CD4-positive, CD25-positive, alpha-beta regulatory T cell (primary cell): ENCODE results near the gene MUCL3. TPM values are rescaled to one million over a fixed set of nuclear protein-coding genes. Genes with fewer than 3 reads are reported as not detected.

Source experiments
- ATAC-seq, 2 donors: fragments of 150-1000 bp; cut with Tn5 transposase; one replicate each; pipeline ENCODE4 v1.10.0; 2021; ENCODE audit warnings: low read depth in 2 of 2, moderate number of reproducible peaks in 2 of 2, moderate library complexity in 1 of 2
- DNase-seq, 3 donors: peaks; one replicate each; pipeline versions ENCODE4 v3.0.0 to v3.0.0-alpha.2; 2012 to 2022; ENCODE audit warnings: mixed read lengths in 1 of 3
- H3K27ac ChIP-seq: one replicate; pipeline ENCODE4 v1.7.0; 2013; ENCODE audit warnings: mild to moderate bottlenecking, low read length; ENCODE audit not compliant: insufficient read depth, poor library complexity, severe bottlenecking
- H3K27me3 ChIP-seq: one replicate; pipeline ENCODE4 v1.7.0; 2013; ENCODE audit warnings: low read length; ENCODE audit not compliant: control insufficient read depth, insufficient read depth
- H3K36me3 ChIP-seq: one replicate; pipeline ENCODE4 v1.7.0; 2013; ENCODE audit warnings: mild to moderate bottlenecking, low read length, moderate library complexity; ENCODE audit not compliant: control insufficient read depth, insufficient read depth
- H3K4me1 ChIP-seq: 2 replicates; pipeline ENCODE4 v1.7.0; 2013; ENCODE audit warnings: mild to moderate bottlenecking, low read length; ENCODE audit not compliant: insufficient read depth, control insufficient read depth, poor library complexity, severe bottlenecking
- H3K4me3 ChIP-seq: one replicate; pipeline ENCODE4 v1.7.0; 2013; ENCODE audit warnings: low read depth, mild to moderate bottlenecking, low read length, moderate library complexity
- H3K9me3 ChIP-seq, 2 experiments: 1 replicate in 1 of 2; 2 replicates in 1 of 2; pipeline ENCODE4 v1.7.0; 2013; ENCODE audit warnings: low read length in 2 of 2, mild to moderate bottlenecking in 1 of 2, moderate library complexity in 1 of 2; ENCODE audit not compliant: control insufficient read depth in 2 of 2
- H3K27ac Mint-ChIP-seq, 3 donors: one replicate each; pipeline ENCODE4 v1.8.0; 2020 to 2022; ENCODE audit warnings: mild to moderate bottlenecking in 3 of 3, mixed read lengths in 3 of 3, moderate library complexity in 2 of 3
- H3K27me3 Mint-ChIP-seq: one replicate; pipeline ENCODE4 v1.8.0; 2022; ENCODE audit warnings: mild to moderate bottlenecking, mixed read lengths
- H3K36me3 Mint-ChIP-seq: one replicate; pipeline ENCODE4 v1.8.0; 2020; ENCODE audit warnings: mixed read lengths
- H3K4me1 Mint-ChIP-seq, 4 donors: one replicate each; pipeline ENCODE4 v1.8.0; 2020 to 2022; ENCODE audit warnings: mixed read lengths in 4 of 4, mild to moderate bottlenecking in 1 of 4
- H3K4me3 Mint-ChIP-seq, 4 donors: one replicate each; pipeline ENCODE4 v1.8.0; 2020 to 2022; ENCODE audit warnings: mild to moderate bottlenecking in 4 of 4, mixed read lengths in 4 of 4, moderate library complexity in 3 of 4
- H3K9me3 Mint-ChIP-seq, 7 donors: one replicate each; pipeline ENCODE4 v1.8.0; 2020 to 2022; ENCODE audit warnings: mixed read lengths in 7 of 7, mild to moderate bottlenecking in 3 of 7, moderate library complexity in 2 of 7
- polyA plus RNA-seq, 4 donors: library from polyadenylated mRNA; unstranded; fragments of 300-500 nt; fragmentation: Illumina TruSeq; gene quantifications; one replicate each; pipeline ENCODE4 v1.2.3, GENCODE V29; 2021
- total RNA-seq: library from RNA; stranded (reverse); gene quantifications from one replicate; pipeline ENCODE4 v1.2.3, GENCODE V29; 2022

MUCL3 gene
- total RNA-seq (not detected), polyA plus RNA-seq (not detected)

GRCh38 chr6:30940361-30940986 lies at the start of gene MUCL3:
Gene MUCL3 (plus strand): TSS chr6:30940973. CDS start chr6:30941000, 27 bp downstream.
- Mint-ChIP-seq H3K4me1 (peaks cover 0 to 2% (median 0%) of the 10 kb centered on the region in 4 donors), H3K36me3 (no peaks in the 10 kb centered on the region), H3K4me3 (no peak within 1 kb of the TSS), H3K27me3 (peaks cover 38% of the 10 kb centered on the region), H3K27ac (peak within 1 kb of the TSS in 1 of 3 donors; percentile 16), H3K9me3 (peaks cover 0 to 3% (median 0%) of the 10 kb centered on the region in 7 donors)
- no peaks in the 10 kb centered on the region for H3K4me1 ChIP-seq
- H3K4me3 ChIP-seq: no peak within 1 kb of the TSS
- DNase-seq (no peak), ATAC-seq (peak in 1 of 2 donors; percentile 12)
- H3K27me3 ChIP-seq: peaks cover 14% of the 10 kb centered on the region
- H3K27ac ChIP-seq: no peak within 1 kb of the TSS
- no peaks in the 10 kb centered on the region for H3K36me3 ChIP-seq
- H3K9me3 ChIP-seq: no peaks in the 10 kb centered on the region

GRCh38 chr6:30891450-30891723 lies 49.4 kb upstream of the MUCL3 start:
- H3K9me3 ChIP-seq: no peaks in the 10 kb centered on the region
- peaks cover 2% of the 10 kb centered on the region for H3K4me1 ChIP-seq
- H3K27me3 ChIP-seq: no peaks in the 10 kb centered on the region
- no peak overlapping the region for H3K4me3 ChIP-seq
- Mint-ChIP-seq H3K9me3 (no peaks in the 10 kb centered on the region), H3K36me3 (peaks cover 29% of the 10 kb centered on the region), H3K27me3 (peaks cover 4% of the 10 kb centered on the region), H3K4me3 (no peak overlapping the region), H3K4me1 (peaks cover 0 to 6% (median 1%) of the 10 kb centered on the region in 4 donors), H3K27ac (no peak overlapping the region)
- peaks cover 3% of the 10 kb centered on the region for H3K36me3 ChIP-seq
- ATAC-seq: no peak
- DNase-seq: no peak
- H3K27ac ChIP-seq: no peak overlapping the region

- no peaks in the 10 kb centered on the region for H3K9me3 ChIP-seq
- Mint-ChIP-seq H3K27ac (no peak overlapping the region), H3K9me3 (no peaks in the 10 kb centered on the region), H3K27me3 (peaks cover 6% of the 10 kb centered on the region), H3K36me3 (peaks cover 29% of the 10 kb centered on the region), H3K4me1 (peaks cover 0 to 3% (median under 1%) of the 10 kb centered on the region in 4 donors), H3K4me3 (no peak overlapping the region)
- no peaks in the 10 kb centered on the region for H3K4me1 ChIP-seq
- ATAC-seq (no peak), DNase-seq (no peak)
- H3K27ac ChIP-seq: no peak overlapping the region
- H3K27me3 ChIP-seq: no peaks in the 10 kb centered on the region
- H3K4me3 ChIP-seq: no peak overlapping the region
- peaks cover 3% of the 10 kb centered on the region for H3K36me3 ChIP-seq
These were observed 48.8 kb upstream of the MUCL3 start for GRCh38 chr6:30891816-30892538.

- Mint-ChIP-seq H3K4me3 (no peak overlapping the region), H3K9me3 (no peaks in the 10 kb centered on the region), H3K36me3 (peaks cover 30% of the 10 kb centered on the region), H3K4me1 (peaks cover 0 to 3% (median 0%) of the 10 kb centered on the region in 4 donors), H3K27me3 (peaks cover 7% of the 10 kb centered on the region), H3K27ac (no peak overlapping the region)
- Histone ChIP-seq H3K27me3 (no peaks in the 10 kb centered on the region), H3K27ac (no peak overlapping the region), H3K4me1 (no peaks in the 10 kb centered on the region), H3K36me3 (peaks cover 3% of the 10 kb centered on the region), H3K4me3 (no peak overlapping the region), H3K9me3 (no peaks in the 10 kb centered on the region)
- DNase-seq: no peak
- no peak for ATAC-seq
These were observed 47.7 kb upstream of the MUCL3 start for GRCh38 chr6:30893001-30893591.

- DNase-seq: no peak
- Histone ChIP-seq H3K4me3 (no peak overlapping the region), H3K9me3 (no peaks in the 10 kb centered on the region), H3K36me3 (peaks cover 3% of the 10 kb centered on the region), H3K27ac (no peak overlapping the region), H3K4me1 (no peaks in the 10 kb centered on the region), H3K27me3 (no peaks in the 10 kb centered on the region)
- Mint-ChIP-seq H3K36me3 (peaks cover 36% of the 10 kb centered on the region), H3K9me3 (no peaks in the 10 kb centered on the region), H3K4me3 (no peak overlapping the region), H3K27me3 (peaks cover 7% of the 10 kb centered on the region), H3K27ac (no peak overlapping the region), H3K4me1 (peaks cover 0 to 3% (median 0%) of the 10 kb centered on the region in 4 donors)
- no peak for ATAC-seq
These were observed 47.1 kb upstream of the MUCL3 start for GRCh38 chr6:30893666-30894065.

- ATAC-seq: no peak
- peak overlapping the region in 1 of 3 donors; percentile 5 for H3K27ac Mint-ChIP-seq
- no peak for DNase-seq
- Histone ChIP-seq H3K27me3 (no peaks in the 10 kb centered on the region), H3K36me3 (peaks cover 2% of the 10 kb centered on the region), H3K4me3 (no peak overlapping the region), H3K27ac (no peak overlapping the region), H3K9me3 (no peaks in the 10 kb centered on the region), H3K4me1 (no peaks in the 10 kb centered on the region)
- H3K4me1 Mint-ChIP-seq: peaks cover 0 to 3% (median 0%) of the 10 kb centered on the region in 4 donors
- peaks cover 36% of the 10 kb centered on the region for H3K36me3 Mint-ChIP-seq
- H3K4me3 Mint-ChIP-seq: no peak overlapping the region
- H3K9me3 Mint-ChIP-seq: no peaks in the 10 kb centered on the region
- peaks cover 7% of the 10 kb centered on the region for H3K27me3 Mint-ChIP-seq
These were observed 46.4 kb upstream of the MUCL3 start for GRCh38 chr6:30894381-30894780.

- Histone ChIP-seq H3K27me3 (no peaks in the 10 kb centered on the region), H3K36me3 (no peaks in the 10 kb centered on the region), H3K27ac (no peak overlapping the region), H3K4me3 (no peak overlapping the region), H3K9me3 (no peaks in the 10 kb centered on the region), H3K4me1 (no peaks in the 10 kb centered on the region)
- ATAC-seq (no peak), DNase-seq (no peak)
- Mint-ChIP-seq H3K27ac (peak overlapping the region in 1 of 3 donors; percentile 34), H3K9me3 (no peaks in the 10 kb centered on the region), H3K4me1 (peaks cover 0 to 3% (median 0%) of the 10 kb centered on the region in 4 donors), H3K4me3 (no peak overlapping the region), H3K36me3 (peaks cover 32% of the 10 kb centered on the region), H3K27me3 (peaks cover 4% of the 10 kb centered on the region)
These were observed 45.8 kb upstream of the MUCL3 start for GRCh38 chr6:30894935-30895334.
